ENCODE measurements around the gene MRPS35. TPM values are rescaled to one million over a fixed set of nuclear protein-coding genes. Genes with fewer than 3 reads are reported as not detected.
A peak's percentile ranks its signal among the peaks of the same experiment; 100 is the strongest.

MRPS35 gene
- total and polyA plus RNA-seq, 2 experiments from 2014 or later = 67.4 to 88.1 TPM

DNA sequence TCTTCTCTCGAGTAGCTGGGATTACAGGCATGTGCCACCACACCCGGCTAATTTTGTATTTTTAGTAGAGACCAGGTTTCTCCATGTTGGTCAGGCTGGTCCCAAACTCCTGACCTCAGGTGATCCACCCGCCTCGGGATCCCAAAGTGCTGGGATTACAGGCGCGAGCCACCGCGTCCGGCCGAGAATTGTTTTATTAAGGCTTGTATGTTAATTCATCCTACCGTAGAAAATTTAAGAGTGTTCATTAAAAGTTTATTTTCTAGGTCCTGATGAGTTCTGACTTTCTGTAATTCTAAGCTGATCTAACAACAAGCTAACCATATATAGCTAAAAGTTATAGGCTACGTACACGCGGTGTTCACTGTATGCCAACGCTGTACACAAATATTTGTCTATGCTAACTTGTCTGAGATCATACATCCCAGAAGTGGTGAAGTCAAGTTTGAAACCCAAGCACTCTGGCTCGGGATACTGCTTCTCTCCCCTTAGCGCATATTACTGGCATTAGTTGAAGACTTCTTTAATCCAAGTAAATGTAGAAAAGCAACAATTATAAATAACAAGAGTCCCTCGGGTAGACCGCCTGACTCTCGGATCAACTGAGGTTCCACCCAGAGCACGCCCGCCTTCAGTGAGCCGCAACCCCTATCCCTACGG lies 570 bp upstream of the MRPS35 start:
- 40% methylated on average over 24 of the region's 24 CpGs for WGBS (ENCODE audit: low lambda C conversion rate, missing lambda C conversion rate)
- no peaks in the 10 kb centered on the region for H4K20me1 ChIP-seq (ENCODE audit: insufficient read depth, poor library complexity, severe bottlenecking)
- no peaks in the 10 kb centered on the region for H3K9me2 ChIP-seq (replicated peaks; ENCODE audit: insufficient read depth)
- H3K4me2 ChIP-seq = peak overlapping the region; percentile 81
- H3K27me3 ChIP-seq = no peaks in the 10 kb centered on the region
- no peaks in the 10 kb centered on the region for H3K9me3 ChIP-seq (ENCODE audit: low read depth)
- H3K4me3 ChIP-seq = peak overlapping the region; percentile 63
- H3K4me1 ChIP-seq (ENCODE audit: insufficient read depth) = peaks cover 8% of the 10 kb centered on the region
- TF ChIP-seq EZH2 (IDR thresholded peaks at IDR 0.05; ENCODE audit: borderline replicate concordance) (no peak), CTCF (IDR thresholded peaks at IDR 0.05; ENCODE audit: poor library complexity) (no peak), EZH2phosphoT487 (IDR thresholded peaks at IDR 0.05; ENCODE audit: low read depth, severe bottlenecking, unreplicated experiment) (no peak)
- peak overlapping the region; percentile 91 for H2AFZ ChIP-seq
- H3K79me2 ChIP-seq = peaks cover 42% of the 10 kb centered on the region
- no peak for DNase-seq (ENCODE audit: low spot score)
- peak overlapping the region; percentile 90 for H3K27ac ChIP-seq
- H3K36me3 ChIP-seq (replicated peaks; ENCODE audit: insufficient read depth, low read depth) = no peaks in the 10 kb centered on the region

DNA sequence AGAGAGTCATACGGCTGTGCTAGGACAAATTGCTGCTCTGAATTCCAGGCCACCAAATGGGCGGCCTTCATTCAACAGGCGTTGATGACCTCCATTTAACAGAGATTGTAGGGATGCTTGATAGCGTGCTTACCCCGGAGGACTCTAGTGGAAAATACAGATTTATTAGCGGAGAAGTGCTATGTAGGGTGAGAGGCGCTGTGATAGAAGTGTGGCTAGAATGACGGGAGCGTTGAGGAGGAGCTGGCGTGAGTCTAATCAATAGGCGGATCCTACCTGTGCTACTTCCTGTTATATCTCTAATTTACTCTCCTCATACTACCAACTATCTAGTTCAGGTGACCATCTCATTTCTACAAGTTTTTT lies 668 bp downstream of the MRPS35 start:
- Histone ChIP-seq H3K27ac (peak overlapping the region; percentile 90), H3K4me2 (peak overlapping the region; percentile 81), H4K20me1 (ENCODE audit: insufficient read depth, poor library complexity, severe bottlenecking) (no peaks in the 10 kb centered on the region), H3K79me2 (peaks cover 52% of the 10 kb centered on the region), H3K4me1 (ENCODE audit: insufficient read depth) (peaks cover 8% of the 10 kb centered on the region), H3K9me3 (ENCODE audit: low read depth) (no peaks in the 10 kb centered on the region), H3K4me3 (peak overlapping the region; percentile 63), H3K36me3 (replicated peaks; ENCODE audit: insufficient read depth, low read depth) (no peaks in the 10 kb centered on the region), H2AFZ (peak overlapping the region; percentile 91), H3K27me3 (no peaks in the 10 kb centered on the region), H3K9me2 (replicated peaks; ENCODE audit: insufficient read depth) (no peaks in the 10 kb centered on the region)
- WGBS (ENCODE audit: low lambda C conversion rate, missing lambda C conversion rate) = 2% methylated on average over 11 of the region's 11 CpGs
- DNase-seq (ENCODE audit: low spot score) = peak; percentile 30
- TF ChIP-seq CTCF (IDR thresholded peaks at IDR 0.05; ENCODE audit: poor library complexity) (no peak), EZH2phosphoT487 (IDR thresholded peaks at IDR 0.05; ENCODE audit: low read depth, severe bottlenecking, unreplicated experiment) (no peak), EZH2 (IDR thresholded peaks at IDR 0.05; ENCODE audit: borderline replicate concordance) (no peak)

DNA sequence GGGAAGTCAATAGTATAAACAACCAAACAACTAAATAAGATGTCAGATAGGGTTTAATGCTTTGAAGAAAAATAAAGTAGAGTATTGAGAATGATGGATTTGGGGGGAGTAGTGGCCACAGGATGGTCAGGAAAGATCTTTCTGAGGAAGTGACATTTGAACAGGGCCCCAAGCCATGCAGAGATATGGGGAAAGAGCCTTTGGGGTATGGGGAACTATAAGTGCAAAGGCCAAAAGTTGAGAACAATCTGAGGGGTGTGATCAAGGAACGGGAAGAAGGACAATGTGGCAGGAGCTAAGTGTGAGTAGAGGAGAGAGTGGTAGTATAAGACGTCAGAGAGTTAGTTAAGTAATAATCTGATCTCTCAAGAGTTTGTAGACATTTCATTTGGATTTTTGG lies 1.3 kb downstream of the MRPS35 start:
- DNase-seq (ENCODE audit: low spot score) = no peak
- H3K9me2 ChIP-seq (replicated peaks; ENCODE audit: insufficient read depth) = no peaks in the 10 kb centered on the region
- H3K36me3 ChIP-seq (replicated peaks; ENCODE audit: insufficient read depth, low read depth) = no peaks in the 10 kb centered on the region
- peaks cover 8% of the 10 kb centered on the region for H3K4me1 ChIP-seq (ENCODE audit: insufficient read depth)
- WGBS (ENCODE audit: low lambda C conversion rate, missing lambda C conversion rate) = 92% methylated on average over 2 of the region's 2 CpGs
- no peak for TF ChIP-seq EZH2phosphoT487 (IDR thresholded peaks at IDR 0.05; ENCODE audit: low read depth, severe bottlenecking, unreplicated experiment)
- no peak for TF ChIP-seq CTCF (IDR thresholded peaks at IDR 0.05; ENCODE audit: poor library complexity)
- TF ChIP-seq EZH2 (IDR thresholded peaks at IDR 0.05; ENCODE audit: borderline replicate concordance) = no peak
- no peak overlapping the region for H2AFZ ChIP-seq
- no peaks in the 10 kb centered on the region for H3K9me3 ChIP-seq (ENCODE audit: low read depth)
- no peak overlapping the region for H3K4me3 ChIP-seq
- H3K27ac ChIP-seq = peak overlapping the region; percentile 90
- peaks cover 53% of the 10 kb centered on the region for H3K79me2 ChIP-seq
- no peaks in the 10 kb centered on the region for H3K27me3 ChIP-seq
- H4K20me1 ChIP-seq (ENCODE audit: insufficient read depth, poor library complexity, severe bottlenecking) = no peaks in the 10 kb centered on the region
- H3K4me2 ChIP-seq = peak overlapping the region; percentile 81

All from hepatocyte (in vitro differentiated cells).